T-cell (primary cell): ENCODE measurements around the gene FAM151B. TPM values are rescaled to one million over a fixed set of nuclear protein-coding genes. Genes with fewer than 3 reads are reported as not detected.
"Not testable (repeated sequence)": the region's sequence is repeated elsewhere in the genome, so short reads cannot be mapped to it uniquely, and the experiment has no call there.

Experiments used
- ATAC-seq, 4 experiments: fragments of 200-7000 bp in 3 of 4; fragments of 150-1000 bp in 1 of 4; cut with Tn5 transposase; replicated peaks in 1 of 4; 1 replicate in 3 of 4; 2 replicates in 1 of 4; pipeline ENCODE4 v1.10.0; 2021; ENCODE audit warnings: moderate library complexity in 3 of 4, mild to moderate bottlenecking in 2 of 4, moderate number of reproducible peaks in 1 of 4
- CTCF ChIA-PET, 2 donors: fragments of 300-600 bp; sonication (Branson Sonifier 250); formaldehyde crosslinking; loops; one replicate each; lab custom pipeline; 2022; ENCODE audit warnings: antibody characterized with exemption in 2 of 2; lab: Charles Lee
- POLR2A ChIA-PET, 2 donors: fragments of 300-600 bp; sonication (Branson Sonifier 250); formaldehyde crosslinking; loops; one replicate each; lab custom pipeline; 2022; ENCODE audit warnings: antibody characterized with exemption in 2 of 2; lab: Charles Lee
- DNase-seq, 35 experiments: peaks; one replicate each; pipeline versions ENCODE4 v3.0.0 to v3.0.0-alpha.2; 2013 to 2023
- H3K27ac ChIP-seq: one replicate; pipeline ENCODE4 v1.5.1; 2013; ENCODE audit warnings: low read length
- H3K27me3 ChIP-seq, 2 experiments: replicated peaks in 1 of 2; 1 replicate in 1 of 2; 2 replicates in 1 of 2; pipeline versions ENCODE4 v1.6.1 to v1.7.0; 2013; ENCODE audit warnings: low read length in 1 of 2, mixed read lengths in 1 of 2; ENCODE audit not compliant: control insufficient read depth in 2 of 2, insufficient read depth in 2 of 2; ENCODE audit errors: extremely low read depth in 1 of 2
- H3K36me3 ChIP-seq, 2 donors: 1 replicate in 1 of 2; 2 replicates in 1 of 2; pipeline versions ENCODE4 v1.6.1 to v1.7.0; 2013; ENCODE audit warnings: low read length in 1 of 2; ENCODE audit not compliant: control insufficient read depth in 2 of 2, insufficient read depth in 1 of 2; ENCODE audit errors: extremely low read depth in 1 of 2
- H3K4me1 ChIP-seq, 2 experiments: 1 replicate in 1 of 2; 2 replicates in 1 of 2; pipeline versions ENCODE4 v1.6.1 to v1.7.0; 2013; ENCODE audit warnings: low read length in 2 of 2, mixed read lengths in 1 of 2; ENCODE audit not compliant: insufficient read depth in 2 of 2, control insufficient read depth in 1 of 2; ENCODE audit errors: extremely low read depth in 1 of 2
- H3K4me3 ChIP-seq, 2 donors: 1 replicate in 1 of 2; 2 replicates in 1 of 2; pipeline versions ENCODE4 v1.5.1 to v1.7.0; 2013; ENCODE audit warnings: mild to moderate bottlenecking in 2 of 2, low read length in 1 of 2, moderate library complexity in 1 of 2; ENCODE audit not compliant: control insufficient read depth in 1 of 2; ENCODE audit errors: extremely low read depth in 1 of 2
- H3K9me3 ChIP-seq: 2 replicates; pipeline ENCODE4 v1.7.0; 2013
- H3K27ac Mint-ChIP-seq, 2 donors: one replicate each; pipeline ENCODE4 v1.8.0; 2020 to 2021; ENCODE audit warnings: mild to moderate bottlenecking in 2 of 2, mixed read lengths in 2 of 2
- H3K27me3 Mint-ChIP-seq, 2 donors: one replicate each; pipeline ENCODE4 v1.8.0; 2021 to 2022; ENCODE audit warnings: mixed read lengths in 2 of 2
- H3K36me3 Mint-ChIP-seq: one replicate; pipeline ENCODE4 v1.8.0; 2021; ENCODE audit warnings: mixed read lengths
- H3K4me1 Mint-ChIP-seq, 3 donors: one replicate each; pipeline ENCODE4 v1.8.0; 2020 to 2022; ENCODE audit warnings: mixed read lengths in 3 of 3, mild to moderate bottlenecking in 1 of 3
- H3K4me3 Mint-ChIP-seq, 3 donors: one replicate each; pipeline ENCODE4 v1.8.0; 2020 to 2022; ENCODE audit warnings: mild to moderate bottlenecking in 3 of 3, mixed read lengths in 3 of 3, moderate library complexity in 3 of 3
- H3K9me3 Mint-ChIP-seq, 3 donors: one replicate each; pipeline ENCODE4 v1.8.0; 2020 to 2022; ENCODE audit warnings: mixed read lengths in 3 of 3
- WGBS: methylation state at CpG from one replicate; pipeline ENCODE4 v1.1.5; 2013; ENCODE audit warnings: missing lambda C conversion rate; ENCODE audit not compliant: insufficient coverage; 5-methylcytosine and 5-hydroxymethylcytosine counted together
- total RNA-seq, 35 experiments: library from RNA in 6 of 35; stranded (reverse) in 6 of 35; fragments of 120-200 nt in 1 of 35; gene quantifications; one replicate each; pipeline versions ENCODE4 v1.2.1 to v1.2.4 and lab custom pipeline; 2013 to 2026

The FAM151B gene
- total RNA-seq, 5 donors from 2014 or later (not counting 1 experiment from before 2014, with no cell fraction given) = 0.30 to 0.53 (median 0.44) TPM; not detected in 1

DNA sequence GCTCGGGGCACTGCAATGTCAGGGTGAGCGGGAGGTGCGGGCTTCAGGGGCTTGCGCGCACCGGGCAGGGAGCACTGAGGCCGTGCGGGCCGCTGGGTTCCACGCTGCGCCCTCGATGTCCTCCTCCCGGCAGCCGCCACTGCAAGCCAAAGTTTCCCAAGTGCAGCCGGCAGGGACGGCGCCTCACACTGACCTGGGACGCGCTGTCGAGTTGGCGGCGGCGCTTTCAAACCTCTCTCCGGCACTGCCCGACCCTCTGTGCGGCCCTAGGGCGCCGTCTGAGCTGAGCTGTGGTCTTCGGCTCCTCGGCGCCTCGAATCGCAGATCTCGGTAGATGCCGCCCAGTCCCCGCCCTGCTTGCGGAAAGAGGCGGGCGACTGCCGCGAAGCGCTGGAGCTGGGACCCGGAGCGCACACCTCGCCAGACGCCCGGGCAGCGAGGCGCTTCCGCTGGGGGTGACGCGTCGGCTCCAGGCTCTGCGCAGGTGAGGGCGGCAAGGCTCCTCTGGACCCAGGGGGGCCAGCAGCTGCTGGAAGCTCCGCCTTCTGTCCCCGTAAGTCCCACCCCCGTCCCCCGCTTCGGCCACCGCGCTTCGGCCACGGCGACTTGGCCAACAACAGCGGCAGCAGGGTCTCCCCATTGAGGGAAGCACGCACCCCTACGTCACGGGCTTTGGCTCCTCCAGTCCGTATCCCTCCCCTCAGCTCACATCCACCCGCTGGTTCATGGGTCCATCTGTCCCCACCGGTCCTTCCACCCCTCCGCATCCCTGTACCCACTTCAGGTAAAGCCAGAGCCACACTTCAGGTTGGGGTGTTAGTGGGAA, 82.3 kb downstream of the FAM151B start, which contains the start of gene ANKRD34B:
Gene ANKRD34B, minus strand, starts transcription at position 320 of the 826 bp plus-strand sequence. CDS start 10,261 bp downstream, outside the sequence.
- no peak within 1 kb of the TSS for H3K27ac Mint-ChIP-seq
- H3K4me1 Mint-ChIP-seq = peaks cover 5 to 8% (median 6%) of the 10 kb centered on the region in 3 donors
- H3K27me3 ChIP-seq = peaks cover 22 to 50% of the 10 kb centered on the region in 2 experiments
- H3K4me3 ChIP-seq = peak within 1 kb of the TSS in 1 of 2 donors; percentile 68
- H3K9me3 ChIP-seq = no peaks in the 10 kb centered on the region
- H3K27ac ChIP-seq = no peak within 1 kb of the TSS
- H3K36me3 Mint-ChIP-seq = no peaks in the 10 kb centered on the region
- no peak for DNase-seq
- CTCF ChIA-PET = no interaction called here
- WGBS = 2% methylated on average over 65 of the region's 73 CpGs
- peaks cover 57 to 67% of the 10 kb centered on the region in 2 donors for H3K27me3 Mint-ChIP-seq
- H3K4me1 ChIP-seq = peaks cover 5 to 15% of the 10 kb centered on the region in 2 experiments
- POLR2A ChIA-PET = no interaction called here
- H3K4me3 Mint-ChIP-seq = peak within 1 kb of the TSS in 2 of 3 donors; percentile 66 to 73
- ATAC-seq = peak in 1 of 4 experiments; percentile 11
- no peaks in the 10 kb centered on the region for H3K36me3 ChIP-seq
- no peaks in the 10 kb centered on the region for H3K9me3 Mint-ChIP-seq

- Mint-ChIP-seq H3K4me3 (no peak overlapping the region), H3K4me1 (peaks cover 5 to 8% (median 6%) of the 10 kb centered on the region in 3 donors), H3K27ac (no peak overlapping the region), H3K9me3 (no peaks in the 10 kb centered on the region), H3K36me3 (no peaks in the 10 kb centered on the region), H3K27me3 (peaks cover 41 to 53% of the 10 kb centered on the region in 2 donors)
- H3K27ac ChIP-seq = no peak overlapping the region
- DNase-seq (no peak), ATAC-seq (no peak)
- H3K9me3 ChIP-seq = no peaks in the 10 kb centered on the region
- 100% methylated on average over 1 of the region's 3 CpGs for WGBS
- no peak overlapping the region for H3K4me3 ChIP-seq
- H3K4me1 ChIP-seq = peaks cover 5 to 15% of the 10 kb centered on the region in 2 experiments
- ChIA-PET POLR2A (no interaction called here), CTCF (no interaction called here)
- peaks cover 16 to 43% of the 10 kb centered on the region in 2 experiments for H3K27me3 ChIP-seq
- no peaks in the 10 kb centered on the region for H3K36me3 ChIP-seq
Measured at GRCh38 chr5:80573062-80573461, 85.2 kb downstream of the FAM151B start.

DNA sequence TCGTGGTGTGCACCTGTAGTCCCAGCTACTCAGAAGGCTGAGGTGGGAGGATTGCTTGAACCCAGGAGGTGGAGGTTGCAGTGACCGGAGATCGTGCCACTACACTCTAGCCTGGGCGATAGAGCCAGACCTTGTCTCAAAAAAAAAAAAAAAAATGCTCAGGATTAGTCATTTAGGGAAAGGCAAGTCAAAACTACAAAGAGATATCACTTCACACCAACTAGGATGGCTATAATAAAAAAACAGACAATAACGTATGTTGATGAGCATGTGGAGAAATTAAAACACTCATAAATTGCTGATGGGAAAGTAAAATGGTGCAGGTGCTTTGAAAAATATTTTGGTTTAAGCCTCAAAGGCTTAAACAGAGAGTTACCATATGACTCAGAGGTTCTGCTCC, 88.5 kb downstream of the FAM151B start:
- Mint-ChIP-seq H3K4me3 (no peak overlapping the region), H3K27ac (no peak overlapping the region), H3K36me3 (no peaks in the 10 kb centered on the region), H3K27me3 (peaks cover 29 to 34% of the 10 kb centered on the region in 2 donors), H3K4me1 (peaks cover 0 to 3% (median 0%) of the 10 kb centered on the region in 3 donors), H3K9me3 (no peaks in the 10 kb centered on the region)
- WGBS = no CpG with 5 or more reads among the region's 5 CpGs
- CTCF ChIA-PET = no interaction called here
- DNase-seq (no peak), ATAC-seq (no peak)
- Histone ChIP-seq H3K27me3 (peaks cover 9 to 14% of the 10 kb centered on the region in 2 experiments), H3K27ac (no peak overlapping the region), H3K4me3 (no peak overlapping the region), H3K4me1 (no peaks in the 10 kb centered on the region), H3K9me3 (no peaks in the 10 kb centered on the region), H3K36me3 (no peaks in the 10 kb centered on the region)
- POLR2A ChIA-PET = no interaction called here

DNA sequence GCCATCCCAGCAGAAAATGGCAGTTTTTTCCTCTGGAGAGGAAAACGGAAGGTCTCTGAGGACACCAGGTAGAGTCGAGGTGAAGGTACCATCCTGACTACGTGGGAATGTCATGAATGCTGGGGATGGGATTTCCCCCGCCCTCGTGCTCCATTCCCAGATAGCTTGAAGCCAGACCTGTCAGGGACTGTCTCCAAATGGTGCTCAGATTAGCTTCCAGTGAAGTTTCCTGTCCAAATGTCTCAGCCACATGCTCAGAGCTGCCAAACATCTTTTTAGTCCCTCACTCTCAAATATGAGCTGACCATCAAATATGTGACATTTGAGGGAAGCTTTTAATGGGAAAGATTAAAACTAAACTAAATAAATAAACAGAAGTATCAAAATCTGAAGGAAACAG, 89.8 kb downstream of the FAM151B start:
- Mint-ChIP-seq H3K27me3 (peaks cover 22 to 25% of the 10 kb centered on the region in 2 donors), H3K9me3 (peaks cover 0 to 6% (median 2%) of the 10 kb centered on the region in 3 donors), H3K4me3 (no peak overlapping the region), H3K4me1 (peaks cover 0 to 3% (median 0%) of the 10 kb centered on the region in 3 donors), H3K36me3 (no peaks in the 10 kb centered on the region), H3K27ac (no peak overlapping the region)
- WGBS = 67% methylated on average over 4 of the region's 5 CpGs
- Histone ChIP-seq H3K4me3 (no peak overlapping the region), H3K27me3 (peaks cover 3 to 6% of the 10 kb centered on the region in 2 experiments), H3K4me1 (no peaks in the 10 kb centered on the region), H3K9me3 (no peaks in the 10 kb centered on the region), H3K36me3 (no peaks in the 10 kb centered on the region), H3K27ac (no peak overlapping the region)
- ATAC-seq (no peak), DNase-seq (no peak)
- ChIA-PET POLR2A (interaction anchor here in 1 of 2 donors (0.5 kb wide), 1 partner anchor 611 kb away, joined by 4 read pairs; no protein-coding TSS in a partner anchor), CTCF (interaction anchor here in 1 of 2 donors (0.7 kb wide), 1 partner anchor 96 kb away, joined by 3 read pairs; no protein-coding TSS in a partner anchor)

DNA sequence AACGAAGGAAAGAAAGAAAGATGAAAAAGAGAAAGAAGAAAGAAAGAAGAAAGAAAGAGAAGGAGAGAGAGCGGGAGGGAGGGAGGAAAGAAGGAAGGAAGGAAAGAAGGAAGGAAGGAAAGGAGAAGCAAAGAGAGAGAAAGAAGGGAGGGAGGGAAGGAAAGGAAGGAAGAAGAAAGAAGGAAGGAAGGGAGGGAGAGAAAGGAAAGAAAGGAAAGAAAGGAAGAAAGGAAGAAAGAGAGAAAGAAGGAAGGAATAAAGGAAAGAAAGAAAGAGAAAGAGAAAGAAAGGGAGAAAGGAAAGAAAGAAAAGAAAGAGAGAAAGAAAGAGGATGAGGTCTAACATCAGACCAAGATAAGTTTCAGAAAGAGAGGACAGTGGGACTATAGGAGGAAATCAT, 91.2 kb downstream of the FAM151B start:
- H3K36me3 Mint-ChIP-seq = no peaks in the 10 kb centered on the region
- CTCF ChIA-PET = no interaction called here
- H3K4me3 Mint-ChIP-seq = no peak overlapping the region
- Histone ChIP-seq H3K36me3 (no peaks in the 10 kb centered on the region), H3K9me3 (no peaks in the 10 kb centered on the region), H3K4me1 (no peaks in the 10 kb centered on the region), H3K27me3 (peaks cover 0 to 7% of the 10 kb centered on the region in 2 experiments), H3K27ac (no peak overlapping the region), H3K4me3 (no peak overlapping the region)
- no peak overlapping the region for H3K27ac Mint-ChIP-seq
- H3K27me3 Mint-ChIP-seq = peaks cover 17 to 19% of the 10 kb centered on the region in 2 donors
- peaks cover 0 to 6% (median 2%) of the 10 kb centered on the region in 3 donors for H3K9me3 Mint-ChIP-seq
- POLR2A ChIA-PET = no interaction called here
- ATAC-seq = no peak
- DNase-seq = no peak
- 86% methylated on average over 2 of the region's 2 CpGs for WGBS
- H3K4me1 Mint-ChIP-seq = peaks cover 0 to 3% (median 0%) of the 10 kb centered on the region in 3 donors

GRCh38 chr5:80580291-80580690, 92.4 kb downstream of the FAM151B start:
- no CpG with 5 or more reads among the region's 3 CpGs for WGBS
- CTCF ChIA-PET, POLR2A ChIA-PET: not testable (repeated sequence)

More at GRCh38 chr5:80580291-80580690, 92.4 kb downstream of the FAM151B start:
- not testable (repeated sequence) for DNase-seq, H3K9me3 Mint-ChIP-seq, H3K36me3 ChIP-seq, H3K9me3 ChIP-seq, H3K27ac ChIP-seq, H3K36me3 Mint-ChIP-seq, H3K4me3 ChIP-seq, H3K4me1 ChIP-seq, H3K27me3 ChIP-seq, ATAC-seq, H3K27ac Mint-ChIP-seq, H3K4me1 Mint-ChIP-seq, H3K4me3 Mint-ChIP-seq
- peaks cover 19% of the 10 kb centered on the region in 2 donors for H3K27me3 Mint-ChIP-seq
